Myocyte (in vitro differentiated cells): Measurements from ENCODE around the gene CCNB1. TPM values are rescaled to one million over a fixed set of nuclear protein-coding genes. Genes with fewer than 3 reads are reported as not detected.

Source experiments
- total RNA-seq: library from RNA; depleted of rRNA; stranded (reverse); fragments of >200 nt; gene quantifications from 2 replicates; pipeline ENCODE4 v1.2.3, GENCODE V29; 2014

Gene CCNB1
- total RNA-seq, 1 donor from 2014 or later, result 12.8 TPM

Other genes starting within 250 kb of the CCNB1 start
- 57.2 and 69.3 TPM in 2 replicates for gene SLC30A5, start 73.1 kb upstream of the CCNB1 start, total RNA-seq
- gene CENPH, start 22.4 kb downstream of the CCNB1 start, total RNA-seq, result 6.5 and 8.3 TPM in 2 replicates
- gene CDK7, start 67.7 kb downstream of the CCNB1 start, total RNA-seq, result 21.7 and 24.6 TPM in 2 replicates
- gene CCDC125, start 165.7 kb downstream of the CCNB1 start, total RNA-seq, result 0.67 and 0.83 TPM in 2 replicates
- gene AK6, start 202.4 kb downstream of the CCNB1 start, total RNA-seq, result 20.2 and 28.5 TPM in 2 replicates
- 60.5 and 60.9 TPM in 2 replicates for gene TAF9, start 202.4 kb downstream of the CCNB1 start, total RNA-seq
- 30.6 and 40.4 TPM in 2 replicates for gene RAD17, start 202.7 kb downstream of the CCNB1 start, total RNA-seq
- not detected in 2 replicates for gene MARVELD2, start 248.0 kb downstream of the CCNB1 start, total RNA-seq